Stimulated activated CD8-positive, alpha-beta memory T cell treated with anti-CD3 and anti-CD28 coated beads, Interleukin-15, amount 100 ng/mL, for 24 hours (primary cell): ENCODE measurements around the gene OASL.
"Not testable (repeated sequence)": the region's sequence is repeated elsewhere in the genome, so short reads cannot be mapped to it uniquely, and the experiment has no call there.

ENCODE experiments used
- DNase-seq: peaks from one replicate; pipeline ENCODE4 v3.0.0-alpha.2; 2020; ENCODE audit warnings: low read depth

The OASL gene

GRCh38 chr12:121038861-121039668 is at the start of gene OASL:
Gene OASL (minus strand): TSS chr12:121039246. CDS start chr12:121038971, 275 bp downstream.
- no peak for DNase-seq

- no peak for DNase-seq
Observed at GRCh38 chr12:121088195-121088585, 49.1 kb upstream of the OASL start.

- no peak for DNase-seq
Observed at GRCh38 chr12:121087467-121088194, 48.6 kb upstream of the OASL start.

GRCh38 chr12:121086781-121087295 is 47.8 kb upstream of the OASL start:
- no peak for DNase-seq

- no peak for DNase-seq
Observed at GRCh38 chr12:121085506-121086353, 46.7 kb upstream of the OASL start.

- no peak for DNase-seq
Observed at GRCh38 chr12:121085069-121085468, 46.0 kb upstream of the OASL start.

- no peak for DNase-seq
Observed at GRCh38 chr12:121084229-121084628, 45.2 kb upstream of the OASL start.

- no peak for DNase-seq
Observed at GRCh38 chr12:121080909-121081308, 41.9 kb upstream of the OASL start.

- no peak for DNase-seq
Observed at GRCh38 chr12:121079736-121080272, 40.8 kb upstream of the OASL start.

GRCh38 chr12:121077440-121077839 is 38.4 kb upstream of the OASL start:
- DNase-seq = not testable (repeated sequence)

GRCh38 chr12:121075911-121076310 is 36.9 kb upstream of the OASL start:
- not testable (repeated sequence) for DNase-seq

- no peak for DNase-seq
Observed at GRCh38 chr12:121072147-121072546, 33.1 kb upstream of the OASL start.

GRCh38 chr12:121069206-121069605 is 30.2 kb upstream of the OASL start:
- no peak for DNase-seq

GRCh38 chr12:121065345-121065744 is 26.3 kb upstream of the OASL start:
- no peak for DNase-seq

GRCh38 chr12:121064586-121064985 is 25.5 kb upstream of the OASL start:
- DNase-seq = not testable (repeated sequence)

GRCh38 chr12:121064116-121064515 is 25.1 kb upstream of the OASL start:
- no peak for DNase-seq

GRCh38 chr12:121062391-121063045 is 23.5 kb upstream of the OASL start:
- DNase-seq = no peak

GRCh38 chr12:121061831-121062230 is 22.8 kb upstream of the OASL start:
- DNase-seq = no peak

GRCh38 chr12:121060149-121061001 is 21.3 kb upstream of the OASL start:
- DNase-seq = no peak
